NCI-H2029 treated with DMSO at 0.1 percent for 48 hours (cell line): Measurements from ENCODE around the gene CDH6.
"Not testable (repeated sequence)": the region's sequence is repeated elsewhere in the genome, so short reads cannot be mapped to it uniquely, and the experiment has no call there.

Experiments used
- DNase-seq: peaks from one replicate; lab custom pipeline; 2025; lab: John Stamatoyannopoulos, UW

The CDH6 gene

GRCh38 chr5:31329715-31330114, 136.2 kb downstream of the CDH6 start:
- no peak for DNase-seq

GRCh38 chr5:31332160-31332559, 138.7 kb downstream of the CDH6 start:
- DNase-seq, result no peak

GRCh38 chr5:31333475-31333874, 140.0 kb downstream of the CDH6 start:
- no peak for DNase-seq

- no peak for DNase-seq
Measured at GRCh38 chr5:31334061-31334860, 140.8 kb downstream of the CDH6 start.

GRCh38 chr5:31335456-31335855, 142.0 kb downstream of the CDH6 start:
- no peak for DNase-seq

GRCh38 chr5:31343946-31344345, 150.5 kb downstream of the CDH6 start:
- no peak for DNase-seq

GRCh38 chr5:31346896-31347551, 153.5 kb downstream of the CDH6 start:
- DNase-seq, result no peak

GRCh38 chr5:31347552-31347905, 154.0 kb downstream of the CDH6 start:
- DNase-seq, result no peak

- DNase-seq, result no peak
Measured at GRCh38 chr5:31350395-31350794, 156.9 kb downstream of the CDH6 start.

GRCh38 chr5:31355337-31355736, 161.9 kb downstream of the CDH6 start:
- no peak for DNase-seq

- DNase-seq, result no peak
Measured at GRCh38 chr5:31357038-31357437, 163.6 kb downstream of the CDH6 start.

GRCh38 chr5:31359839-31360238, 166.4 kb downstream of the CDH6 start:
- no peak for DNase-seq

GRCh38 chr5:31361234-31361633, 167.7 kb downstream of the CDH6 start:
- no peak for DNase-seq

GRCh38 chr5:31361704-31362528, 168.4 kb downstream of the CDH6 start:
- not testable (repeated sequence) for DNase-seq

GRCh38 chr5:31362529-31362900, 169.0 kb downstream of the CDH6 start:
- DNase-seq, result no peak

- no peak for DNase-seq
Measured at GRCh38 chr5:31362931-31363568, 169.6 kb downstream of the CDH6 start.

- DNase-seq, result no peak
Measured at GRCh38 chr5:31364881-31365636, 171.6 kb downstream of the CDH6 start.

GRCh38 chr5:31365776-31366175, 172.3 kb downstream of the CDH6 start:
- no peak for DNase-seq

GRCh38 chr5:31366941-31367340, 173.5 kb downstream of the CDH6 start:
- no peak for DNase-seq

- no peak for DNase-seq
Measured at GRCh38 chr5:31372124-31372523, 178.6 kb downstream of the CDH6 start.

- no peak for DNase-seq
Measured at GRCh38 chr5:31375999-31376720, 182.7 kb downstream of the CDH6 start.
